Measurements from ENCODE around the gene ARPIN.
"Not testable (repeated sequence)": the region's sequence is repeated elsewhere in the genome, so short reads cannot be mapped to it uniquely, and the experiment has no call there.

ARPIN gene

GRCh38 chr15:89893027-89893426 lies 19.7 kb downstream of the ARPIN start:
- Histone ChIP-seq H3K4me3 (replicated peaks; ENCODE audit: insufficient read depth, low read length) (peak overlapping the region; percentile 83), H3K27ac (replicated peaks) (peak overlapping the region; percentile 92), H3K27me3 (ENCODE audit: insufficient read depth, poor library complexity, severe bottlenecking) (no peaks in the 10 kb centered on the region)
- DNase-seq (ENCODE audit: low read depth in 1 of 2, low spot score in 1 of 2) = peak; percentile 55 to 77
- TF ChIP-seq REST (IDR thresholded peaks at IDR 0.05; ENCODE audit: insufficient replicate concordance, low read depth) (no peak), GABPA (IDR thresholded peaks at IDR 0.05; ENCODE audit: low read depth) (no peak)

GRCh38 chr15:89888214-89888804 lies 24.4 kb downstream of the ARPIN start:
- TF ChIP-seq CTCF (IDR thresholded peaks at IDR 0.05; ENCODE audit: insufficient read depth, low read length) (peak; percentile 24), POLR2AphosphoS5 (IDR thresholded peaks at IDR 0.05; ENCODE audit: low read depth) (no peak)
- H3K4me3 ChIP-seq (replicated peaks; ENCODE audit: insufficient read depth, low read length) = no peak overlapping the region
- DNase-seq (ENCODE audit: low read depth in 1 of 2, low spot score in 1 of 2) = peak in 1 of 2 experiments; percentile 35
- H3K27ac ChIP-seq (replicated peaks) = no peak overlapping the region
- H3K27me3 ChIP-seq (ENCODE audit: insufficient read depth, poor library complexity, severe bottlenecking) = no peaks in the 10 kb centered on the region

DNA sequence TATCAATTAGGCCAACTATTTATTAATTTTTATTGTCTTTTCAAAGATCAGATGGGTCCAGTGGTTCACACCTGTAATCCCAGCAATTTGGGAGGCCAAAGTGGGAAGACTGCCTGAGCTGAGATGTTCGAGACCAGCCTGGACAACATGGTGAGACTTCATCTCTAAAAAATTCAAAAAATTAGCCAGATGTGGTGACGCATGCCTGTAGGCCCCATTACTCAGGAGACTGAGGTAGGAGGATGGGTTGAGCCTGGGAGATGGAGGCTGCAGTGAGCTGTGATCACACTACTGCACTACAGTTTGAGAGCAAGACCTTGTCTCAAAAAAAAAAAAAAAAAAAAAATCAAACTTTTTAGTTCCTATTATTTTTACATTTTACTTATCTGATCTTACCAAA lies 27.1 kb downstream of the ARPIN start:
- no peaks in the 10 kb centered on the region for H3K27me3 ChIP-seq (ENCODE audit: insufficient read depth, poor library complexity, severe bottlenecking)
- H3K4me3 ChIP-seq (replicated peaks; ENCODE audit: insufficient read depth, low read length) = no peak overlapping the region
- DNase-seq (ENCODE audit: low read depth in 1 of 2, low spot score in 1 of 2) = no peak
- H3K27ac ChIP-seq (replicated peaks) = no peak overlapping the region
- TF ChIP-seq SPI1 (IDR thresholded peaks at IDR 0.05; ENCODE audit: borderline replicate concordance, low read depth) (no peak), POLR2AphosphoS5 (IDR thresholded peaks at IDR 0.05; ENCODE audit: low read depth) (no peak), CTCF (IDR thresholded peaks at IDR 0.05; ENCODE audit: insufficient read depth, low read length) (no peak), REST (IDR thresholded peaks at IDR 0.05; ENCODE audit: insufficient replicate concordance, low read depth) (no peak)

DNA sequence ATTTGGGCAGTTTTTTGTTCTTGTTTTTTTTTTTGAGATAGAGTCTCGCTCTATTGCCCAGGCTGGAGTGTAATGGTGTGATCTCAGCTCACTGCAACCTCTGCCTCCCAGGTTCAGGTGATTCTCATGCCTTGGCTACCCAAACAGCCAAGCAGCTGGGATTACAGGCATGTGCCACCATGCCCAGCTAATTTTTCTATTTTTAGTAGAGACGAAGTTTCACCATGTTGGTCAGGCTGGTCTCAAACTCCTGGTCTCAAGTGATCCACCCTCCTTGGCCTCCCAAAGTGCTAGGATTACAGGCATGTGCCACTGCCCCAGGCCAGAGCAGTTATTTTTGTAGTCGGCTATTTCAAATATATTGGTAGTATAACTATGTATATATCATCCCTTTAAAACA lies 27.6 kb downstream of the ARPIN start:
- not testable (repeated sequence) for H3K4me3 ChIP-seq (replicated peaks; ENCODE audit: insufficient read depth, low read length); H3K27me3 ChIP-seq (ENCODE audit: insufficient read depth, poor library complexity, severe bottlenecking); H3K27ac ChIP-seq (replicated peaks); DNase-seq (ENCODE audit: low read depth in 1 of 2, low spot score in 1 of 2)

GRCh38 chr15:89883518-89883917 lies 29.2 kb downstream of the ARPIN start:
- H3K27me3 ChIP-seq (ENCODE audit: insufficient read depth, poor library complexity, severe bottlenecking) = no peaks in the 10 kb centered on the region
- no peak overlapping the region for H3K4me3 ChIP-seq (replicated peaks; ENCODE audit: insufficient read depth, low read length)
- no peak for TF ChIP-seq POLR2AphosphoS5 (IDR thresholded peaks at IDR 0.05; ENCODE audit: low read depth)
- no peak overlapping the region for H3K27ac ChIP-seq (replicated peaks)
- DNase-seq (ENCODE audit: low read depth in 1 of 2, low spot score in 1 of 2) = no peak
